ENCODE measurements around the gene DHRSX. TPM values are rescaled to one million over a fixed set of nuclear protein-coding genes. Genes with fewer than 3 reads are reported as not detected.

Gene DHRSX
- total and polyA plus RNA-seq, 2 experiments from 2014 or later: 37.2 to 71.7 TPM

GRCh38 chrX:2412131-2412530 lies 88.6 kb downstream of the DHRSX start:
- H3K27ac ChIP-seq: no peak overlapping the region
- no peak overlapping the region for H3K4me3 ChIP-seq
- no peak overlapping the region for H2AFZ ChIP-seq
- H3K4me2 ChIP-seq: no peak overlapping the region
- peaks cover 8% of the 10 kb centered on the region for H3K4me1 ChIP-seq (ENCODE audit: insufficient read depth)
- no peaks in the 10 kb centered on the region for H3K27me3 ChIP-seq
- TF ChIP-seq EZH2phosphoT487 (IDR thresholded peaks at IDR 0.05; ENCODE audit: low read depth, severe bottlenecking, unreplicated experiment) (no peak), EZH2 (IDR thresholded peaks at IDR 0.05; ENCODE audit: borderline replicate concordance) (no peak)
- TF ChIP-seq, protein P1, sequence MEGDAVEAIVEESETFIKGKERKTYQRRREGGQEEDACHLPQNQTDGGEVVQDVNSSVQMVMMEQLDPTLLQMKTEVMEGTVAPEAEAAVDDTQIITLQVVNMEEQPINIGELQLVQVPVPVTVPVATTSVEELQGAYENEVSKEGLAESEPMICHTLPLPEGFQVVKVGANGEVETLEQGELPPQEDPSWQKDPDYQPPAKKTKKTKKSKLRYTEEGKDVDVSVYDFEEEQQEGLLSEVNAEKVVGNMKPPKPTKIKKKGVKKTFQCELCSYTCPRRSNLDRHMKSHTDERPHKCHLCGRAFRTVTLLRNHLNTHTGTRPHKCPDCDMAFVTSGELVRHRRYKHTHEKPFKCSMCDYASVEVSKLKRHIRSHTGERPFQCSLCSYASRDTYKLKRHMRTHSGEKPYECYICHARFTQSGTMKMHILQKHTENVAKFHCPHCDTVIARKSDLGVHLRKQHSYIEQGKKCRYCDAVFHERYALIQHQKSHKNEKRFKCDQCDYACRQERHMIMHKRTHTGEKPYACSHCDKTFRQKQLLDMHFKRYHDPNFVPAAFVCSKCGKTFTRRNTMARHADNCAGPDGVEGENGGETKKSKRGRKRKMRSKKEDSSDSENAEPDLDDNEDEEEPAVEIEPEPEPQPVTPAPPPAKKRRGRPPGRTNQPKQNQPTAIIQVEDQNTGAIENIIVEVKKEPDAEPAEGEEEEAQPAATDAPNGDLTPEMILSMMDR (IDR thresholded peaks at IDR 0.05; ENCODE audit: poor library complexity): no peak
- peaks cover under 1% of the 10 kb centered on the region for H3K9me3 ChIP-seq (ENCODE audit: low read depth)
- no peak for DNase-seq (ENCODE audit: low spot score)
- no peaks in the 10 kb centered on the region for H3K9me2 ChIP-seq (replicated peaks; ENCODE audit: insufficient read depth)
- WGBS (ENCODE audit: low lambda C conversion rate, missing lambda C conversion rate): 89% methylated on average over 9 of the region's 9 CpGs
- H3K79me2 ChIP-seq: peaks cover 10% of the 10 kb centered on the region
- H3K36me3 ChIP-seq (replicated peaks; ENCODE audit: insufficient read depth, low read depth): peaks cover under 1% of the 10 kb centered on the region
- no peaks in the 10 kb centered on the region for H4K20me1 ChIP-seq (ENCODE audit: insufficient read depth, poor library complexity, severe bottlenecking)

DNA sequence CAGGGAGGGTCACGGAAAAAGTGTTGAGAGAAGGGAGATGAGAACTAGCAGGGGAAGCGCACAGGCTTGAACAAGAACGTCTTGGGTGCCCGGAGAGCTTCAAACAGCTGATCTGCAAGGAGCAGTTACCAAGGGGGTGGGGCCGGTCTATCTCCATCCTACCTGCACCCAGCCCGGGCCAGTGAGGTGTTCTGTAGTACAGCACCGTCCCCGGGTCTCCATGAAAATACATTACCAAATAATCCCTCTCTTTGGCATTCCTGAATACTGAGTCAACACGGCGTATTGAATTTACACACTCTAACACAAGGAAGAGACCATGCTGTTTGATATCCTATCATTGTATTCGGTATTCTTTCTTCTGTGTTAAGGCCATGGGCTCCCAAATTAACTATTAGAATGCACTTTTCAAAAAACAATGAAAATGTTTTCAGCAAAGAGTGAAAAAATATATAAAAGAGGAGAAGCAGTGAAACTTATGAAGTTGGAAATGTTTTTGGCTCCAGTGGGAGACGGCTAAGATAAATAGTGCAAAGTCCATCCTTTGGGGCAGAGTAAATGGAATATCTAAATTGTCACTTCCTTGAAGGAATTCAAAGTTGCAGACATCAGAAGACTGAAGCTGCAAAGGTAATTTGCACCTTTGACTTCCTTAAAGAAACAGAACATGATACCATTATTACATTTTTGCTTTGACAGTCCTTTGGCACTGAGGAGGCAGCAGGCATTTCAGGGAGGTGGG lies 90.3 kb downstream of the DHRSX start:
- Histone ChIP-seq H3K27ac (peak overlapping the region; percentile 89), H3K4me2 (peak overlapping the region; percentile 60), H3K4me3 (no peak overlapping the region)

GRCh38 chrX:2409796-2410195 lies 91.0 kb downstream of the DHRSX start:
- H3K36me3 ChIP-seq (replicated peaks; ENCODE audit: insufficient read depth, low read depth): peaks cover 5% of the 10 kb centered on the region
- no peaks in the 10 kb centered on the region for H3K27me3 ChIP-seq
- H4K20me1 ChIP-seq (ENCODE audit: insufficient read depth, poor library complexity, severe bottlenecking): no peaks in the 10 kb centered on the region
- peaks cover 6% of the 10 kb centered on the region for H3K9me3 ChIP-seq (ENCODE audit: low read depth)
- H3K9me2 ChIP-seq (replicated peaks; ENCODE audit: insufficient read depth): no peaks in the 10 kb centered on the region
- H3K4me2 ChIP-seq: peak overlapping the region; percentile 60
- 91% methylated on average over 8 of the region's 8 CpGs for WGBS (ENCODE audit: low lambda C conversion rate, missing lambda C conversion rate)
- peak overlapping the region; percentile 89 for H3K27ac ChIP-seq
- no peak overlapping the region for H2AFZ ChIP-seq
- H3K79me2 ChIP-seq: peaks cover 11% of the 10 kb centered on the region
- H3K4me3 ChIP-seq: no peak overlapping the region
- DNase-seq (ENCODE audit: low spot score): no peak
- peaks cover 8% of the 10 kb centered on the region for H3K4me1 ChIP-seq (ENCODE audit: insufficient read depth)
- TF ChIP-seq EZH2 (IDR thresholded peaks at IDR 0.05; ENCODE audit: borderline replicate concordance) (no peak), EZH2phosphoT487 (IDR thresholded peaks at IDR 0.05; ENCODE audit: low read depth, severe bottlenecking, unreplicated experiment) (no peak)
- TF ChIP-seq, protein P1 (IDR thresholded peaks at IDR 0.05; ENCODE audit: poor library complexity): no peak

More for the DNA sequence above, 90.3 kb downstream of the DHRSX start:
- 72% methylated on average over 12 of the region's 12 CpGs for WGBS (ENCODE audit: low lambda C conversion rate, missing lambda C conversion rate)
- no peaks in the 10 kb centered on the region for H3K9me2 ChIP-seq (replicated peaks; ENCODE audit: insufficient read depth)
- H3K4me1 ChIP-seq (ENCODE audit: insufficient read depth): peaks cover 8% of the 10 kb centered on the region
- TF ChIP-seq EZH2phosphoT487 (IDR thresholded peaks at IDR 0.05; ENCODE audit: low read depth, severe bottlenecking, unreplicated experiment) (no peak), EZH2 (IDR thresholded peaks at IDR 0.05; ENCODE audit: borderline replicate concordance) (no peak)
- TF ChIP-seq, protein P1 (IDR thresholded peaks at IDR 0.05; ENCODE audit: poor library complexity): no peak
- H2AFZ ChIP-seq: no peak overlapping the region
- H3K9me3 ChIP-seq (ENCODE audit: low read depth): peaks cover 6% of the 10 kb centered on the region
- no peaks in the 10 kb centered on the region for H3K27me3 ChIP-seq
- peak; percentile 78 for DNase-seq (ENCODE audit: low spot score)
- H4K20me1 ChIP-seq (ENCODE audit: insufficient read depth, poor library complexity, severe bottlenecking): no peaks in the 10 kb centered on the region
- H3K79me2 ChIP-seq: peaks cover 11% of the 10 kb centered on the region
- peaks cover 5% of the 10 kb centered on the region for H3K36me3 ChIP-seq (replicated peaks; ENCODE audit: insufficient read depth, low read depth)
